H1 (cell line): ENCODE results near the gene GJD4. TPM values are rescaled to one million over a fixed set of nuclear protein-coding genes. Genes with fewer than 3 reads are reported as not detected.

Source experiments
- ATF3 ChIP-seq: IDR thresholded peaks from 2 replicates; pipeline ENCODE4 v1.6.1; 2011; ENCODE audit warnings: low read depth, mild to moderate bottlenecking, low read length; ENCODE audit not compliant: insufficient read depth
- CHD7 ChIP-seq: fragments of 300-600 bp; sonication (generic); IDR thresholded peaks from 2 replicates; pipeline ENCODE4 v1.7.1; 2012; ENCODE audit warnings: low read length, moderate library complexity, mild to moderate bottlenecking, inconsistent platforms; ENCODE audit not compliant: insufficient replicate concordance
- CTCF ChIP-seq, 3 experiments: IDR thresholded peaks; 1 replicate in 2 of 3; 2 replicates in 1 of 3; pipeline versions ENCODE4 v1.5.1 to v1.6.1; 2011; ENCODE audit warnings: low read length in 3 of 3, mild to moderate bottlenecking in 3 of 3, inconsistent platforms in 2 of 3, low read depth in 1 of 3, moderate library complexity in 1 of 3; ENCODE audit not compliant: insufficient read depth in 1 of 3; ENCODE audit errors: control extremely low read depth in 1 of 3
- MAX ChIP-seq: IDR thresholded peaks from 2 replicates; pipeline ENCODE4 v1.6.1; 2012; ENCODE audit warnings: inconsistent platforms
- SP4 ChIP-seq: IDR thresholded peaks from 2 replicates; pipeline ENCODE4 v1.6.1; 2012; ENCODE audit warnings: low read length, inconsistent platforms
- polyA plus RNA-seq, 7 experiments: library from polyadenylated mRNA; depleted of rRNA in 3 of 7; stranded (reverse) in 5 of 7; unstranded in 2 of 7; fragments of >200 nt in 5 of 7; fragments of 200-250 nt in 2 of 7; gene quantifications; 1 replicate in 5 of 7; 2 replicates in 1 of 7; 4 replicates in 1 of 7; pipeline versions ENCODE4 v1.2.1 to v1.2.3, GENCODE V29; 2011 to 2013; ENCODE audit warnings: missing spikeins in 2 of 7, mixed read lengths in 2 of 7
- total RNA-seq: library from RNA; stranded (reverse); fragmentation: NEBNext Ultra II Directional; extraction: Animal tissue kit (Norgen Biotek cat#: 25700); gene quantifications from 2 replicates; pipeline ENCODE4 v1.2.1, GENCODE V29; 2021

The GJD4 gene
- total and polyA plus RNA-seq, 2 of the 8 experiments (the other 6 are each of a cell fraction or from before 2014, with no cell fraction given): not detected

GRCh38 chr10:35565602-35566081 lies 39.5 kb upstream of the GJD4 start (continued):
- TF ChIP-seq CTCF (IDR thresholded peaks at IDR 0.05; ENCODE audit: control extremely low read depth in 1 of 3, insufficient read depth in 1 of 3, low read depth in 1 of 3, low read length in 3 of 3) (no peak), CHD7 (no peak), MAX (no peak), ATF3 (no peak), SP4 (no peak)
